Measurements from ENCODE around the gene DUOXA2. TPM values are rescaled to one million over a fixed set of nuclear protein-coding genes. Genes with fewer than 3 reads are reported as not detected.
"Not testable (repeated sequence)": the region's sequence is repeated elsewhere in the genome, so short reads cannot be mapped to it uniquely, and the experiment has no call there.

DUOXA2 gene
- under 1 TPM in 3 of 5 donors, not detected in 2; 0.10 to 0.21 (median 0.14) TPM for polyA plus RNA-seq (ENCODE audit: insufficient read depth in 1 of 5, insufficient read length in 5 of 5, low replicate concordance in 1 of 5)
- long read RNA-seq, donor 1 = 0 reads
- long read RNA-seq, donor 2 = 0 reads
- long read RNA-seq, donor 3 = 0 reads
- long read RNA-seq, donor 4 = 0 reads
- long read RNA-seq, donor 5 = 0 reads
- long read RNA-seq, donor 6 = 0 reads
- long read RNA-seq, donor 7 = 0 reads
- long read RNA-seq, donor 8 = 0 reads

DNA sequence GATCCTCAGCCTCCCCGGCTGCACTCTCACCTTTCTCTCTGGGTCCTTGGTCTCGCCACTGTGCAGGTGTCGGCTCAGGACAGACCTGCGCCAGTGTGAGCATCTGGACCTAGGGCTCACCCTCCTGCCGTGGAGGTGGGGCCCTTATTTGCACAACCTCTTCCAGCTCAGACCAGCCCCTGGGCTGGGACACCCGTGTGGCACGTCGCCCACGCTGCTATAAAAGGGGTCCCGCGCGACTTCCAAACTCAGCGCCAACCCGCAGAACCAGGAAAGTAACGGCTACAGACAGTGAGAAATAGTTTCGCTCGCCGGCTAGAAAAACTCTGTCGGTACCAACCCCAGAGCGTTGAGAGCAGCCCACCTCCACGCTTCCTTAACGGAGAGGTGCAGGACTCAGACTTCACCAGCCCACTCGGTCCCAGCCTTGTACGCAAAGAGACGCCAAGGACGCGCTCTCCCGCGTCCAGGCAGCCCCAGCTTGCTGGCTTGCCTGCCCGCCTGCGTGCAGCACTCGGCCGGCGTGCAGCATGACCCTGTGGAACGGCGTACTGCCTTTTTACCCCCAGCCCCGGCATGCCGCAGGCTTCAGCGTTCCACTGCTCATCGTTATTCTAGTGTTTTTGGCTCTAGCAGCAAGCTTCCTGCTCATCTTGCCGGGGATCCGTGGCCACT lies at the start of gene DUOXA2, which contains the start of gene DUOX2:
Gene DUOXA2, plus strand, starts transcription at position 251 of the 675 bp plus-strand sequence. Its CDS starts 280 bp downstream, at position 531.
Gene DUOX2, minus strand, starts transcription at position 97 of the 675 bp plus-strand sequence. CDS start 761 bp downstream, outside the sequence.
- DNase-seq = no peak

GRCh38 chr15:45064386-45064785 lies 49.7 kb upstream of the DUOXA2 start:
- no peak for DNase-seq

DNA sequence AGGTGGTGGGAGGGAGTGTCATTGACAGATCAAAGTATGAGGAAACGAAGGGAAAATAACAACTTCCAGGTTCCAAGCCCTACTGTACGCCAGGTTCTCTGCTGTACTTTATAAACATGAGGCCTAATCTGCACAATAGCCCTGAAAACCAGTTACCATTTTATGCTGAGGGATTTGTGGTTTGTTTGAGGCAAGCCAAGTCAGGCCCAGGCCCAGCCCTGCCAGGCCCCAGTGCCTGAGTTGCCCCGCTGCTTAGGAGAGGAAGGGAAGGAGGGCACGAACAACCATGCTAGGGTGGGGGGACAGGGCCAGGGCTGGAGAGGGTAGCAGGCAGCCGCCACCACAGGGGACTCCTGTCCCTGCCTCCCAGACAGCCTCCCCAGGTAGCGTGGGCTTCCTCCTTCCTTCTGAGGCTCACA lies 44.2 kb upstream of the DUOXA2 start:
- not testable (repeated sequence) for DNase-seq

GRCh38 chr15:45073602-45074001 lies 40.5 kb upstream of the DUOXA2 start:
- not testable (repeated sequence) for DNase-seq

- not testable (repeated sequence) for DNase-seq
Observed at GRCh38 chr15:45075440-45076320, 38.4 kb upstream of the DUOXA2 start.

GRCh38 chr15:45077391-45077790 lies 36.7 kb upstream of the DUOXA2 start:
- DNase-seq = not testable (repeated sequence)

GRCh38 chr15:45079201-45079600 lies 34.9 kb upstream of the DUOXA2 start:
- not testable (repeated sequence) for DNase-seq

DNA sequence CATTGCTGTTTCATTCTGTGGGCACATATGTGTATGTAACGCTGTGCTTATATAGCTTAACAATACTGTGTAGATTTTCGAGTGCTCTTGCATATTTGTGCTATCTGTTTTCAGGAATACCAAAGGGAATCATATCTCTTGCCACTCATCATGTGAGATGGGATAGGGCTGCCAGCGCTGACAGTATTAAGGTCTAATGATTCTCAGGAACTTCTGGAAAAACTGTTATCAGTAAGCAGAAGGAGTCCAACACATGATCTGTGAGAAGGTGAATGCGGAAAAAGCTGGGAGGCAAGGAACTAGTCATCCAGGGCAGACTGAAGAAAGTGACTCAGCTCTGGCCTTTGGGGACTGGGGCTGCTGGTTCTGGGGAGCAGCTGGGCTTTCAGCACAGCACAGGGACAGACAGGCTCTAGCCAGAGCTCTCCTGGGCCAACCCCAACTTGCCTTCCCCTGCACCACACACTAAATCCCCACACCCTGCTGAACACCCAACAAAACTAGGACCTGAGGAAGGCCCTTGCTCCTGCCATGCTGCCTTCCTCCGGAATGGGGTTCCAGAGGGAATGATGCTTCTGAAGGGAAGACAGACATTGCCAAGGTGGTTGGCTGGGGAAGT lies 34.4 kb upstream of the DUOXA2 start:
- not testable (repeated sequence) for DNase-seq

DNA sequence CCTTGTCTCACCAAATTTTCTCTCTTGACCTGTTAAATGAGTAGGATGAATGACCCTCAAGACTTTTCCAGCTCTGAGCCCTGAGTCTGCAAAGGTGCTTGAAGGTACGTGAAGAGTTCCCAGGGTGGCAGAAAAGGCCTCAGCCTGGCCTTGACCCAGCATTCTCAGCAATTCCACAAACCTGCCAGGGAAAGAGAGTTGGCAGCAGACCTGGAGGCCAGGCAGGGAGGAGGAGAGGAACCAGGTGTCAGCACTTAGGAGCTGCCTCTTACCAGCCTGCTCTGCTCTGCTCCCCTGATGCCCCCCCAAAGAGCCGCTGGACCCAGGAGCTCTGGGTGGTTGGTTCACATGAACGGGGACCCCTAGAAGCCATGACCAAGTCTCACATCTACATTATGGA lies 33.5 kb upstream of the DUOXA2 start:
- DNase-seq = not testable (repeated sequence)

DNA sequence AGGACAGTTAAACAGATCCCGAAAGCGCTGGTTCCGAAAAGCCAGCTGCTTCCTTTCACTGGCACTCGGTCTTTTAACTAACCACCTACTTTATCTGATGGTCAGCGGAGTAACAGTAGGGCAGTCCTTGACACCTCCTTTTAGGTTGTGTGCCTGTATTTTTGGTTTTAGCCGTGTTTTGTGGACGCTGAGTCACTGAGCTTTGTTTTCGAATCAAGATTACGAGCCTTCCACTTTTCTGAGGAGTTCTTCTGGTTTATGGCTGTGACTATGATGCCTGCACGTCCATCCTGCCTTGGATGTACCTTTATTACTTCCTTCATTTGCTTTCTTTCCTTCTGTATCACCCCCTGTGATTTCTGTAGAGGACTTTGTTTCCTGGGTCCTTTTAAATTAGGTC lies 31.7 kb upstream of the DUOXA2 start:
- not testable (repeated sequence) for DNase-seq

- DNase-seq = no peak
Observed at GRCh38 chr15:45083223-45083622, 30.9 kb upstream of the DUOXA2 start.

- DNase-seq = no peak
Observed at GRCh38 chr15:45084163-45084562, 30.0 kb upstream of the DUOXA2 start.

- no peak for DNase-seq
Observed at GRCh38 chr15:45087513-45087912, 26.6 kb upstream of the DUOXA2 start.

DNA sequence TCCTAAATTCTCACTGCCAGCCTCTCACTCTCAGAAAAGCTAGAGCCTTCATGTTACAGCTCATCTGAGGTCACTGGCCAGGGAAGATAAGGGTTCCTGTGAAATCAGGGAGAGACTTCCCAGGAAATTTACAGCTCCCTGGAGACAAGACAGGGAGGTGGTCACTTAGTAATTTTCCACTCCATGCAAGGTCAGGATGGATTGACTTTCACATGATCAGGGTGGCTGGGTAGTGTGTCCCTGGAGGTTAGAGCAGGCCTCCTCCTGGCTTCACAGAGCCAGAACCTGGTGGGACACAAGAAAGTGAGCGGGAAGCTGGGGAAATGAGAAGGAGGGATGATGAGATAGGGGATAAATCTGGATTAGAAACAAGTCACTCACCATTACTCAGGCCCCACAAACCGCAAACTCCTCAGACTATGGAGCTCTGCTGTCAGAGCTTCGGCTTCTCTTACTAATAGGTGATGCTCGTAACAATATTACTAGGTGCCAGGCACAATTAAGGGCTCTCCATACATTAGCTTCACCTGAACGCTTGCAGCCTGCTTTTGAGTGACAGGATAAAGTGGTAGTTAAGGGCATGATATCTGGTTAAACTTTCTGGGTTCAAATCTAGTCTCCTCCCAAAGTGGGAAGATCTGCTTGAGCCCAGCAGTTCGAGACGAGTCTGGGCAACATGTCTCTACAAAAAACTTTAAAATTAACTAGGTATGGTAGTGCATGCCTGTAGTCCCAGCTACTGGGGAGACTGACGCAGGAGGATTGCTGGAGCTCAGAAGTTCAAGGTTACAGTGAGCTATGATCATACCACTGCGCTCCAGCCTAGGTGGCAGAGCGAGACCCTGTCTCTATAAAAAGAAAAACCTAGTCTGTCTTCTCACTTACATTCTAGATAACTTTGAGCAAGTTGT lies 25.1 kb upstream of the DUOXA2 start:
- DNase-seq = no peak

DNA sequence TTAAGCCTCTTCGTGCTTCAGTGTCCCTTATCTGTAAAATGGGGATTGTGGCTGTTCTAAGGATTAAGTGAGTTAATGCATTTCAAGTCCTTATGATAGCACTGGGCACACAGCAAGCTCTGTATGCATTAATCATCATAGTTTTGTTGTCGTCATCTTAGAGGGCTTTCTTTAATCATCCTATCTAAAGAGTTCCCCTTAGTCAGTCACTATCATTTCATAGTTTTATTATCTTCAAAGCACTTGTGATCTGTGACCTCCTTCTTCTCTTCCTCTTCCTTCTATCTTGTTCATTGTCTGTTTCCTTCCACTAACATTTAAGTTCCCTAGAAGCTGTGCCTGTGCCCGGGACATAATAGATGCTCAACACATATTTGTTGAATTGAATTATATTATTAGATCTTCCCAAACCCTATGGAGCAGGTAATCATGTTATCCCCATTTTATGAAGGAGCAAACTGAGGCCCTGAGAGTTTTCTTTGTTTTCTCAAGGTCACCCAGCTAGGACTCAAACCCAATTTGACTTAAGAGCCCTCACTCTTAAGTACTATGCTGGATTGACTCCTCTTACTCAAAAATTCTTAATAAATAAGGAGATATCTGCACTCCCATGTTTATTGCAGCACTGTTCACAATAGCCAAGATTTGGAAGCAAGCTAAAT lies 24.3 kb upstream of the DUOXA2 start:
- no peak for DNase-seq

DNA sequence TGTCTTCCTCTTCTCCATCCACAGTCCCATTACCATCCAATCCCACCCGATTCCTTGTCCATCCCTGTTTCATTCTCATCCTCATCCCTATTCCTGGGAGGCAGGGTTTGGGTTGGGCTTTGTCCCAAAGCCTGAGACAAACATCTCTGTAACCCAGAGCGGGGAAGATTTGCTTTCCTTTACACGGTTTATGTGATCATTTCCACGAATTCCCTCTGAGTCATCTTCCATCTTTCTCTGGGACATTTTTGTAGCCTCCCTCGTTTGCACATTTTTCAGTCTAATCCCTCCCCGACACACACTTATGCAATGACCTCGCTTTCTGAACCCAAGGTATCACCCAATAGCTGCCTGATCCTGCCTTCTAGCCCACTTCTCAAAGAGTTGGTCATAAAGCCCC lies 23.0 kb upstream of the DUOXA2 start:
- no peak for DNase-seq

DNA sequence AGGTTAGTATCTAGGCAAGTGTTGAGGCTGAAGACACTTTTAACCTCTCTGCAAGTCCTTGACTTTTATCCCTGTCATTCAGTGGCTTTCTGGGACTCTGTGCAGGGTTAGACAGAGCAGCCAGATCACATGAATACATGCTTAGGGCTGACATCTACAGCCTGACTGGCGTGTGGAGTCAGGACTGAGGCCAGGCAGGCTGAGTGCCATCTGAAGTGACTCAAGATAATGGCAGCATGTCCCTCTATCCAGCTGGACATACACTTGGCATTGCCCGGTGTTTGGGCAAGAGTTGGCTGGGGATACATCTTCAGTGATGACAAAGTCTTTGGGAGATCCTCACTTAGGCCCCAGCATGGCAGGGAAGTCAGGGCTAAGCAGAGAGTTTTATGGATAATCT lies 22.6 kb upstream of the DUOXA2 start:
- no peak for DNase-seq

- DNase-seq = no peak
Observed at GRCh38 chr15:45093013-45093412, 21.1 kb upstream of the DUOXA2 start.

- no peak for DNase-seq
Observed at GRCh38 chr15:45093622-45094357, 20.3 kb upstream of the DUOXA2 start.
